CD14-positive monocyte (primary cell): Measurements from ENCODE around the gene PTRHD1. TPM values are rescaled to one million over a fixed set of nuclear protein-coding genes. Genes with fewer than 3 reads are reported as not detected.
A peak's percentile ranks its signal among the peaks of the same experiment; 100 is the strongest.

Experiments
- DNase-seq, 3 donors: peaks; one replicate each; pipeline ENCODE4 v3.0.0-alpha.2; 2011 to 2022
- H2AFZ ChIP-seq: 2 replicates; pipeline ENCODE4 v1.6.0; 2012; ENCODE audit warnings: mild to moderate bottlenecking, low read depth, low read length, inconsistent platforms; ENCODE audit not compliant: insufficient read depth, poor library complexity, severe bottlenecking
- H3K27ac ChIP-seq, 2 donors: 1 replicate in 1 of 2; 2 replicates in 1 of 2; pipeline ENCODE4 v1.5.1; 2012 to 2013; ENCODE audit warnings: low read length in 2 of 2, control low read depth in 1 of 2, inconsistent platforms in 1 of 2, low read depth in 1 of 2, mild to moderate bottlenecking in 1 of 2
- H3K27me3 ChIP-seq, 2 donors: one replicate each; pipeline versions ENCODE4 v1.6.0 to v1.6.1; 2011 to 2013; ENCODE audit warnings: low read length in 2 of 2; ENCODE audit not compliant: control insufficient read depth in 2 of 2, insufficient read depth in 2 of 2
- H3K36me3 ChIP-seq, 2 donors: replicated peaks in 1 of 2; 1 replicate in 1 of 2; 2 replicates in 1 of 2; pipeline versions ENCODE4 v1.5.1 to v1.6.1; 2012 to 2013; ENCODE audit warnings: low read length in 2 of 2, control low read depth in 1 of 2, inconsistent platforms in 1 of 2, mild to moderate bottlenecking in 1 of 2; ENCODE audit not compliant: insufficient read depth in 2 of 2, control insufficient read depth in 1 of 2
- H3K4me1 ChIP-seq, 2 donors: 1 replicate in 1 of 2; 2 replicates in 1 of 2; pipeline versions ENCODE4 v1.5.1 to v1.6.1; 2012 to 2013; ENCODE audit warnings: low read length in 2 of 2, control low read depth in 1 of 2, inconsistent platforms in 1 of 2, mild to moderate bottlenecking in 1 of 2, moderate library complexity in 1 of 2; ENCODE audit not compliant: insufficient read depth in 2 of 2, control insufficient read depth in 1 of 2
- H3K4me2 ChIP-seq: replicated peaks from 2 replicates; pipeline ENCODE3; 2012; ENCODE audit warnings: low read length, moderate library complexity, mild to moderate bottlenecking; ENCODE audit not compliant: poor library complexity, severe bottlenecking; ENCODE audit errors: extremely low read depth
- H3K4me3 ChIP-seq, 3 experiments: fragments of 200-600 bp in 1 of 3; sonication (generic) in 1 of 3; replicated peaks in 1 of 3; 1 replicate in 2 of 3; 2 replicates in 1 of 3; pipeline ENCODE4 v1.5.1; 2011 to 2013; ENCODE audit warnings: low read length in 3 of 3, mild to moderate bottlenecking in 3 of 3, control low read depth in 2 of 3, low read depth in 2 of 3, inconsistent platforms in 1 of 3, moderate library complexity in 1 of 3
- H3K79me2 ChIP-seq: 2 replicates; pipeline ENCODE4 v1.6.0; 2012; ENCODE audit warnings: mild to moderate bottlenecking, control low read depth, inconsistent platforms, low read length, moderate library complexity; ENCODE audit not compliant: insufficient read depth
- H3K9ac ChIP-seq: 2 replicates; pipeline ENCODE4 v1.6.0; 2017; ENCODE audit warnings: low read length, mild to moderate bottlenecking; ENCODE audit not compliant: insufficient read depth, poor library complexity, severe bottlenecking
- H3K9me3 ChIP-seq, 2 donors: replicated peaks in 1 of 2; 1 replicate in 1 of 2; 2 replicates in 1 of 2; pipeline versions ENCODE4 v1.5.1 to v1.6.1; 2012 to 2013; ENCODE audit warnings: low read length in 2 of 2, control low read depth in 1 of 2; ENCODE audit not compliant: control insufficient read depth in 1 of 2, insufficient read depth in 1 of 2
- H4K20me1 ChIP-seq: 2 replicates; pipeline ENCODE4 v1.6.0; 2012; ENCODE audit warnings: mild to moderate bottlenecking, low read length, control low read depth, moderate library complexity; ENCODE audit not compliant: insufficient read depth
- H3K27ac Mint-ChIP-seq, 7 donors: one replicate each; pipeline ENCODE4 v1.8.0; 2020; ENCODE audit warnings: mild to moderate bottlenecking in 7 of 7, mixed read lengths in 7 of 7, moderate library complexity in 6 of 7, inconsistent platforms in 2 of 7
- H3K27me3 Mint-ChIP-seq, 3 donors: one replicate each; pipeline ENCODE4 v1.8.0; 2021 to 2022; ENCODE audit warnings: low read depth in 3 of 3, mild to moderate bottlenecking in 3 of 3, mixed read lengths in 3 of 3, moderate library complexity in 3 of 3, inconsistent platforms in 1 of 3
- H3K36me3 Mint-ChIP-seq, 2 donors: one replicate each; pipeline ENCODE4 v1.8.0; 2020; ENCODE audit warnings: mixed read lengths in 2 of 2, inconsistent platforms in 1 of 2, mild to moderate bottlenecking in 1 of 2
- H3K4me1 Mint-ChIP-seq: one replicate; pipeline ENCODE4 v1.8.0; 2020; ENCODE audit warnings: mild to moderate bottlenecking, mixed read lengths
- H3K4me3 Mint-ChIP-seq, 2 donors: one replicate each; pipeline ENCODE4 v1.8.0; 2020; ENCODE audit warnings: mild to moderate bottlenecking in 2 of 2, mixed read lengths in 2 of 2, moderate library complexity in 1 of 2
- H3K9me3 Mint-ChIP-seq, 7 donors: one replicate each; pipeline ENCODE4 v1.8.0; 2020 to 2022; ENCODE audit warnings: mixed read lengths in 7 of 7, mild to moderate bottlenecking in 6 of 7, moderate library complexity in 6 of 7, inconsistent platforms in 2 of 7
- WGBS: methylation state at CpG from one replicate; pipeline ENCODE4 v1.1.5; 2013; ENCODE audit warnings: missing lambda C conversion rate; ENCODE audit not compliant: insufficient coverage; 5-methylcytosine and 5-hydroxymethylcytosine counted together
- intact Hi-C, 2 donors: fragments of 100-400 bp; cut with micrococcal nuclease; formaldehyde crosslinking; loops; one replicate each; pipeline versions ENCODE4 v1.15.0 to v1.15.1; 2023
- polyA plus RNA-seq, 3 donors: library from polyadenylated mRNA; depleted of rRNA in 1 of 3; unstranded in 2 of 3; stranded (reverse) in 1 of 3; fragments of 300-500 nt in 2 of 3; fragments of >200 nt in 1 of 3; fragmentation: Illumina TruSeq in 2 of 3; gene quantifications; 1 replicate in 2 of 3; 2 replicates in 1 of 3; pipeline ENCODE4 v1.2.3, GENCODE V29; 2012 to 2021
- TF ChIP-seq, protein P1 (sequence below): fragments of 200-600 bp; IDR thresholded peaks from one replicate; pipeline ENCODE4 v1.8.0; 2022; ENCODE audit warnings: antibody characterized with exemption, mild to moderate bottlenecking

PTRHD1 gene
- polyA plus RNA-seq, 3 donors, result 20.3 to 86.2 (median 78.6) TPM

- no peaks in the 10 kb centered on the region for H3K4me1 Mint-ChIP-seq
- no peak for DNase-seq
- peaks cover 8% of the 10 kb centered on the region for H4K20me1 ChIP-seq
- H3K27ac Mint-ChIP-seq, result peak overlapping the region in 1 of 7 donors; percentile 10
- intact Hi-C loops, result no loop called here
- H3K4me2 ChIP-seq, result no peak overlapping the region
- no peak overlapping the region for H3K4me3 ChIP-seq
- WGBS, result no CpG with 5 or more reads among the region's 1 CpG
- peaks cover 47 to 49% of the 10 kb centered on the region in 2 donors for H3K36me3 Mint-ChIP-seq
- H3K79me2 ChIP-seq, result no peaks in the 10 kb centered on the region
- no peaks in the 10 kb centered on the region for H3K27me3 ChIP-seq
- no peak overlapping the region for H3K27ac ChIP-seq
- TF ChIP-seq, protein P1, sequence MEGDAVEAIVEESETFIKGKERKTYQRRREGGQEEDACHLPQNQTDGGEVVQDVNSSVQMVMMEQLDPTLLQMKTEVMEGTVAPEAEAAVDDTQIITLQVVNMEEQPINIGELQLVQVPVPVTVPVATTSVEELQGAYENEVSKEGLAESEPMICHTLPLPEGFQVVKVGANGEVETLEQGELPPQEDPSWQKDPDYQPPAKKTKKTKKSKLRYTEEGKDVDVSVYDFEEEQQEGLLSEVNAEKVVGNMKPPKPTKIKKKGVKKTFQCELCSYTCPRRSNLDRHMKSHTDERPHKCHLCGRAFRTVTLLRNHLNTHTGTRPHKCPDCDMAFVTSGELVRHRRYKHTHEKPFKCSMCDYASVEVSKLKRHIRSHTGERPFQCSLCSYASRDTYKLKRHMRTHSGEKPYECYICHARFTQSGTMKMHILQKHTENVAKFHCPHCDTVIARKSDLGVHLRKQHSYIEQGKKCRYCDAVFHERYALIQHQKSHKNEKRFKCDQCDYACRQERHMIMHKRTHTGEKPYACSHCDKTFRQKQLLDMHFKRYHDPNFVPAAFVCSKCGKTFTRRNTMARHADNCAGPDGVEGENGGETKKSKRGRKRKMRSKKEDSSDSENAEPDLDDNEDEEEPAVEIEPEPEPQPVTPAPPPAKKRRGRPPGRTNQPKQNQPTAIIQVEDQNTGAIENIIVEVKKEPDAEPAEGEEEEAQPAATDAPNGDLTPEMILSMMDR, result no peak
- H3K9ac ChIP-seq, result no peak overlapping the region
- H3K36me3 ChIP-seq, result peaks cover 38 to 73% of the 10 kb centered on the region in 2 donors
- no peaks in the 10 kb centered on the region for H3K9me3 ChIP-seq
- H3K9me3 Mint-ChIP-seq, result no peaks in the 10 kb centered on the region
- no peak overlapping the region for H2AFZ ChIP-seq
- H3K4me3 Mint-ChIP-seq, result no peak overlapping the region
- H3K4me1 ChIP-seq, result no peaks in the 10 kb centered on the region
- H3K27me3 Mint-ChIP-seq, result no peaks in the 10 kb centered on the region
These were observed 53.0 kb downstream of the PTRHD1 start for GRCh38 chr2:24740142-24740541.

Other genes with a start within 250 kb of the PTRHD1 start
- gene CENPO, start within 50 bp of the PTRHD1 start, polyA plus RNA-seq, result 1 to 10 TPM; 1.6 to 2.6 (median 2.3) TPM
- gene ADCY3, start 126.8 kb upstream of the PTRHD1 start, polyA plus RNA-seq, result 1 to 10 TPM; 2.5 to 9.3 (median 3.5) TPM
- gene DNAJC27, start 178.6 kb upstream of the PTRHD1 start, polyA plus RNA-seq, result 1 to 10 TPM in 2 of 3 donors, under 1 TPM in 1; 0.86 to 2.8 (median 2.2) TPM
- not detected for gene EFR3B, start 248.7 kb upstream of the PTRHD1 start, polyA plus RNA-seq